GM08714 (cell line): ENCODE data around the gene RAB11FIP3.
A peak's percentile ranks its signal among the peaks of the same experiment; 100 is the strongest.
"Not testable (repeated sequence)": the region's sequence is repeated elsewhere in the genome, so short reads cannot be mapped to it uniquely, and the experiment has no call there.

Experiments used
- H3K4me3 ChIP-seq: fragments of 200-500 bp; sonication (Bioruptor generic); 2 replicates; pipeline ENCODE4 v1.5.1; 2014; ENCODE audit warnings: mild to moderate bottlenecking, low read length, inconsistent platforms
- ZNF274 ChIP-seq: IDR thresholded peaks from 2 replicates; pipeline ENCODE4 v1.6.1; 2012; ENCODE audit warnings: mild to moderate bottlenecking, low read depth, low read length

Gene RAB11FIP3

GRCh38 chr16:381789-382717 is 43.4 kb upstream of the RAB11FIP3 start, which contains the start of gene PGAP6:
Gene PGAP6 (minus strand): TSS chr16:381978. CDS start chr16:381821, 157 bp downstream.
- TF ChIP-seq ZNF274 = no peak
- H3K4me3 ChIP-seq = peak within 1 kb of the TSS; percentile 84

GRCh38 chr16:383326-384051 is 42.0 kb upstream of the RAB11FIP3 start:
- no peak for TF ChIP-seq ZNF274

GRCh38 chr16:386641-387156 is 38.8 kb upstream of the RAB11FIP3 start:
- H3K4me3 ChIP-seq = no peak overlapping the region
- TF ChIP-seq ZNF274 = no peak

More at GRCh38 chr16:383326-384051, 42.0 kb upstream of the RAB11FIP3 start:
- peak overlapping the region; percentile 84; the same call in 1 of the 2 replicates for H3K4me3 ChIP-seq

GRCh38 chr16:387761-388666 is 37.4 kb upstream of the RAB11FIP3 start:
- H3K4me3 ChIP-seq = not testable (repeated sequence)

- H3K4me3 ChIP-seq = no peak overlapping the region
- TF ChIP-seq ZNF274 = no peak
Observed at GRCh38 chr16:389352-389751, 36.1 kb upstream of the RAB11FIP3 start.

- no peak for TF ChIP-seq ZNF274
- no peak overlapping the region for H3K4me3 ChIP-seq
Observed at GRCh38 chr16:391885-392335, 33.5 kb upstream of the RAB11FIP3 start.

- no peak overlapping the region for H3K4me3 ChIP-seq
- TF ChIP-seq ZNF274 = no peak
Observed at GRCh38 chr16:392450-393030, 32.9 kb upstream of the RAB11FIP3 start.

- no peak for TF ChIP-seq ZNF274
- H3K4me3 ChIP-seq = peak overlapping the region; percentile 63; the same call in 1 of the 2 replicates
Observed at GRCh38 chr16:396199-396598, 29.2 kb upstream of the RAB11FIP3 start.

- TF ChIP-seq ZNF274 = no peak
- H3K4me3 ChIP-seq = peak overlapping the region; percentile 63; the same call in 1 of the 2 replicates
Observed at GRCh38 chr16:396605-397004, 28.8 kb upstream of the RAB11FIP3 start.

GRCh38 chr16:397135-397661 is 28.3 kb upstream of the RAB11FIP3 start, which contains the start of gene NME4:
Gene NME4 (plus strand): TSS chr16:397199. CDS start chr16:397223, 24 bp downstream.
- no peak for TF ChIP-seq ZNF274
- peak within 1 kb of the TSS; percentile 83 for H3K4me3 ChIP-seq

GRCh38 chr16:397736-398332 is 27.6 kb upstream of the RAB11FIP3 start:
- no peak for TF ChIP-seq ZNF274
- no peak overlapping the region for H3K4me3 ChIP-seq

- no peak for TF ChIP-seq ZNF274
- H3K4me3 ChIP-seq = no peak overlapping the region
Observed at GRCh38 chr16:398561-399339, 26.7 kb upstream of the RAB11FIP3 start.
